ENCODE measurements around the gene APH1B. TPM values are rescaled to one million over a fixed set of nuclear protein-coding genes. Genes with fewer than 3 reads are reported as not detected.

APH1B gene
- total RNA-seq, 1 experiment from 2014 or later = 6.2 TPM

DNA sequence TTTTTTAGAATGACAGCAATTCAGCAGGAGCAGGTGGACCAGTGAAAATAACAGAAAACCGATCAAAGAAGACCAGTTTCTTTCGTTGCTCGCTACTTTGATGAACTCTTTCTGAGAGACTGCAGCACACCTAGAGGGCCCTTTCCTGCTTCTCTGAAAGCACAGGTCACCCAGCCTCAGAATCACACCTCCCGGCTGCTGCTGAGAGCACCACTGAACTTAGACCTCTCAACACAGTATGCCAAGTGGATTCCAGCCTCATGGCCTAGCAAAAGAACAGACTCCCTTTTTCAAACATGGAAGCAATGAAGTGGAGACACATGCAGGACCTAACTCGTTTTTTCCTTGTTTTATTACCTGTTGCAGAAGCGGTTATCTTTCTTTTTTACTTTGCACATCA is 13.9 kb upstream of the APH1B start:
- Histone ChIP-seq H3K27me3 (replicated peaks; ENCODE audit: insufficient read depth, low read depth, low read length, poor library complexity) (no peaks in the 10 kb centered on the region), H3K4me3 (ENCODE audit: low read depth, low read length, poor library complexity, severe bottlenecking) (no peak overlapping the region), H3K4me1 (ENCODE audit: insufficient read depth, low read length, poor library complexity, severe bottlenecking) (no peaks in the 10 kb centered on the region), H3K9me3 (ENCODE audit: low read depth, low read length, poor library complexity, severe bottlenecking) (no peaks in the 10 kb centered on the region), H3K27ac (ENCODE audit: low read depth, low read length, poor library complexity, severe bottlenecking) (no peak overlapping the region), H3K36me3 (ENCODE audit: insufficient read depth, low read length, poor library complexity, severe bottlenecking) (peaks cover 2% of the 10 kb centered on the region)
- ChIA-PET POLR2A (ENCODE audit: low non-redundant PET) (interaction anchor here (0.6 kb wide), 1 partner anchor 42 kb away, joined by 3 read pairs; no protein-coding TSS in a partner anchor), CTCF (no interaction called here)
- no TSS peak for BruUV-seq (replicated peaks)
- TF ChIP-seq, protein P1, sequence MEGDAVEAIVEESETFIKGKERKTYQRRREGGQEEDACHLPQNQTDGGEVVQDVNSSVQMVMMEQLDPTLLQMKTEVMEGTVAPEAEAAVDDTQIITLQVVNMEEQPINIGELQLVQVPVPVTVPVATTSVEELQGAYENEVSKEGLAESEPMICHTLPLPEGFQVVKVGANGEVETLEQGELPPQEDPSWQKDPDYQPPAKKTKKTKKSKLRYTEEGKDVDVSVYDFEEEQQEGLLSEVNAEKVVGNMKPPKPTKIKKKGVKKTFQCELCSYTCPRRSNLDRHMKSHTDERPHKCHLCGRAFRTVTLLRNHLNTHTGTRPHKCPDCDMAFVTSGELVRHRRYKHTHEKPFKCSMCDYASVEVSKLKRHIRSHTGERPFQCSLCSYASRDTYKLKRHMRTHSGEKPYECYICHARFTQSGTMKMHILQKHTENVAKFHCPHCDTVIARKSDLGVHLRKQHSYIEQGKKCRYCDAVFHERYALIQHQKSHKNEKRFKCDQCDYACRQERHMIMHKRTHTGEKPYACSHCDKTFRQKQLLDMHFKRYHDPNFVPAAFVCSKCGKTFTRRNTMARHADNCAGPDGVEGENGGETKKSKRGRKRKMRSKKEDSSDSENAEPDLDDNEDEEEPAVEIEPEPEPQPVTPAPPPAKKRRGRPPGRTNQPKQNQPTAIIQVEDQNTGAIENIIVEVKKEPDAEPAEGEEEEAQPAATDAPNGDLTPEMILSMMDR (conservative IDR thresholded peaks at IDR 0.05; ENCODE audit: low read depth, low read length) = no peak
- TF ChIP-seq EZH2 (IDR thresholded peaks at IDR 0.05; ENCODE audit: borderline replicate concordance, low read depth, low read length, poor library complexity, severe bottlenecking) = no peak
- no peak for DNase-seq (ENCODE audit: low spot score)
- intact Hi-C loops (cut with micrococcal nuclease; ENCODE audit: unreplicated experiment) = no loop called here

DNA sequence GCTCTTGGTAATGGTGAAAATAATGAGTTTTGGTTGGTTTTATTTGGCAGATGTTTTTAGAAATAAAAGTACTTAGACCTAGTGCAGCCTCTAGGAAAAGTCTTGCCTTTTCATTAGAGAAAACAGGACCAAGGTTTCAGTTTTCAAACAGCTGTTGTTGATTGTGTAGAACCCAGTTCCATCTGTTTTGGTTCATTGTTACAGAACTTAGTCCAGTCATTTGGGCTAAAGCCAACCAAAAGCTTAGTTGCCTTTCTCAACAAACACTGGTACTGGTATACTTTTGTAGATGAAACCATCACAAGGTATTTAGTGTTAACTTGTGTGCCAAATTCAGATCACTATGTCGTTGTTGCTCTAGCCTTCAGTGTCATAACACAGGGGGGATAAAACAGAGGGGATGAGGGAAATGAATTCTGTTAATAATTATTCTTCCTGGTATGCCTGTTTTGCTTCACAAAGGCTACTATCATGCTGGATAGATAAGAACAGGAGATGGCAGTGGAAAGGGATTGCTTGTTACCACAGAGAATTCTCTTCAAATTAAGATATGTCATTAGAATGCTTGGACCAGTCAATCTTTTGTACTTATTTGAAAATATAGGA is 12.6 kb upstream of the APH1B start:
- H3K27me3 ChIP-seq (replicated peaks; ENCODE audit: insufficient read depth, low read depth, low read length, poor library complexity) = no peaks in the 10 kb centered on the region
- CTCF ChIA-PET = no interaction called here
- intact Hi-C loops (cut with micrococcal nuclease; ENCODE audit: unreplicated experiment) = no loop called here
- H3K36me3 ChIP-seq (ENCODE audit: insufficient read depth, low read length, poor library complexity, severe bottlenecking) = no peaks in the 10 kb centered on the region
- no peak for DNase-seq (ENCODE audit: low spot score)
- H3K27ac ChIP-seq (ENCODE audit: low read depth, low read length, poor library complexity, severe bottlenecking) = no peak overlapping the region
- H3K9me3 ChIP-seq (ENCODE audit: low read depth, low read length, poor library complexity, severe bottlenecking) = no peaks in the 10 kb centered on the region
- TF ChIP-seq, protein P1 (conservative IDR thresholded peaks at IDR 0.05; ENCODE audit: low read depth, low read length) = no peak
- no peak for TF ChIP-seq EZH2 (IDR thresholded peaks at IDR 0.05; ENCODE audit: borderline replicate concordance, low read depth, low read length, poor library complexity, severe bottlenecking)
- POLR2A ChIA-PET (ENCODE audit: low non-redundant PET) = interaction anchor here (0.6 kb wide), 1 partner anchor 34 kb away, joined by 7 read pairs; no protein-coding TSS in a partner anchor
- TSS peak; percentile 11 for BruUV-seq (replicated peaks)
- no peak overlapping the region for H3K4me3 ChIP-seq (ENCODE audit: low read depth, low read length, poor library complexity, severe bottlenecking)
- H3K4me1 ChIP-seq (ENCODE audit: insufficient read depth, low read length, poor library complexity, severe bottlenecking) = no peaks in the 10 kb centered on the region

DNA sequence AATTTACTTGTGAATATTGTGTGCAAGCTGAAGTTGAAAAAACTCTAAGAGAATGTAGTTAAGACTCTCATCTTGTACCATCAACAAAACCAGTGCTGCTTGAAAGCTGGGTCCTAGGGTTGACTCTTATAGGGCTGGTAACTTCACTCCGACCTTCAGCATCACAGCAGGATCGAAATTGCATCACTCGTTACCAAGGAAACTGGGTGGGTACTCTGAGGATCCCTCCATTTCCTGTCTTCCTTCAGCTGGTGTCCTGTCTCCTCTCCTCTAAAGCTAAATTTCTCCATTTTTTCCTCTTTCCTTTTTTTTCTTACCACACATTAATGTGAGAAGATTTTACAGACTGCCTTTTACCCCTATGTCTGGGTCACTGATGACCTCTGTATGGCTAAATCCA is 3.0 kb upstream of the APH1B start:
- BruUV-seq (replicated peaks) = no TSS peak
- Histone ChIP-seq H3K36me3 (ENCODE audit: insufficient read depth, low read length, poor library complexity, severe bottlenecking) (no peaks in the 10 kb centered on the region), H3K4me1 (ENCODE audit: insufficient read depth, low read length, poor library complexity, severe bottlenecking) (peaks cover 13% of the 10 kb centered on the region), H3K27me3 (replicated peaks; ENCODE audit: insufficient read depth, low read depth, low read length, poor library complexity) (no peaks in the 10 kb centered on the region), H3K9me3 (ENCODE audit: low read depth, low read length, poor library complexity, severe bottlenecking) (no peaks in the 10 kb centered on the region), H3K27ac (ENCODE audit: low read depth, low read length, poor library complexity, severe bottlenecking) (no peak overlapping the region), H3K4me3 (ENCODE audit: low read depth, low read length, poor library complexity, severe bottlenecking) (no peak overlapping the region)
- TF ChIP-seq, protein P1 (conservative IDR thresholded peaks at IDR 0.05; ENCODE audit: low read depth, low read length) = no peak
- no peak for TF ChIP-seq EZH2 (IDR thresholded peaks at IDR 0.05; ENCODE audit: borderline replicate concordance, low read depth, low read length, poor library complexity, severe bottlenecking)
- CTCF ChIA-PET = no interaction called here
- DNase-seq (ENCODE audit: low spot score) = peak; percentile 67
- POLR2A ChIA-PET (ENCODE audit: low non-redundant PET) = no interaction called here
- intact Hi-C loops (cut with micrococcal nuclease; ENCODE audit: unreplicated experiment) = no loop called here
